Measurements from ENCODE around the gene PRSS33. TPM values are rescaled to one million over a fixed set of nuclear protein-coding genes. Genes with fewer than 3 reads are reported as not detected.

PRSS33 gene
- total and polyA plus RNA-seq, 9 of the 15 experiments (the other 6 are each of a cell fraction or from before 2014, with no cell fraction given) = not detected

DNA sequence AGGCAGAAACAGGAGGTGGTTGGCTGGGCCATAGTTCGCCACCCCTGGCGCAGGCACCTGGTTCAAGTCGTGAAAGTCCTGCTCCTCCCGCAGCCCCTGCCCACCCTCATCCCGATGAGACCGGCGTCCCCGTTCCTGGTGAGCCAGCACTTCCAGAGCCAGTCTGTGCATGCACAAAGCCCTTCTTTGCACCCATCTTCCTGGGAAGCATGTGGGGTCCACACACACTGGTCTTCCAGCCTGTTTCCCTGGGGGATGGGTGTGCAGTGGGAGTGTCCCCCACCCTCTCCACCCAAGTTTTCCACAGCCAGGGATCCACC is 41.1 kb upstream of the PRSS33 start (continued):
- TF ChIP-seq, protein P1, sequence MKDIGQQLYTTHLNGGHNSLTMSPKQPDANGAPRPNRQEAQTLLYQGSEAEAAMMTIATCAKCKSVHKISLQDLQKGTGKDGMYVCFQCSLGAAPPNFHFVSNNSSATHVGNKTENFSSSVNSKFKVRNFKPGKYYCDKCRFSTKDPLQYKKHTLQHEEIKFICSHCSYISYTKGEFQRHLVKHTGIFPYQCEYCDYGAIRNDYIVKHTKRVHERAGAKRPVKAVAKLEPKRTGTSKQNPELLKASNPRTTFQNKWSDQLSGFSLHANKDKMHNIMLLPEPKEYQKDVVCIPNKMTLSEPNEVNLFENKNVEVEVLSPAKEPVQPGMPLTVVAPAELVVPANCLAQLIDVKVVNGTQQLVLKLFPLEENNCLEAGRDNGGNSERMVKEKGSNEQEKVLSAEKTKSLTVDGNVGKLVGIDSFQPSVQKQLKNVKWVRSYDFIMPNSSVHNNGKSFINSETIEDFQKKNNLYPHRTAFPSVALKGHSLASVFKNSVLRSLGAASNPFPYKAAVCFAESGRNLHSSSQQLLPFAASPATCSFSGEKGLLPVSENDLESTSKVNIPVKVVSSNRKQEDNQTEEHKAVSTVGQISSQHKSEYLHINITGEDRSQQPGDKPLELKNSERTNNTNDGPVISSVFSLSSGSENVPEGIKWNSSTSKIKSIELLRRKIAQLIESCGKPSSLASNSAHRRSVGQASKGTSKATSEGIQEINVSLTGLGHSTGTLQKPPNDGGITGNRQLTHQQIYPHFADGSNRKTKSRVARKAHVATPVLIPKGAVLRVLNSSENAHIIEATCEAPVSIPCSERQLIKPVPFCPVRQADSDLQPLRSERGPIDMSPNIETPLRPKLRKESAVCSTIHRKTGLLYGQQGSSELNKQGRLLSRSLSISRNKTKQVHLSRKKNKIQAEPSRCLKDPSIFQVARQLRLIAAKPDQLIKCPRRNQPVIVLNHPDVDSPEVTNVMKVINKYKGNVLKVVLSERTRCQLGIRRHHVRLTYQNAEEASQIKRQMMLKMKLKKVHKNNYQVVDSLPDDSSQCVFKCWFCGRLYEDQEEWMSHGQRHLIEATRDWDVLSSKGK (CRISPR knock-in tag; IDR thresholded peaks at IDR 0.05) = no peak

DNA sequence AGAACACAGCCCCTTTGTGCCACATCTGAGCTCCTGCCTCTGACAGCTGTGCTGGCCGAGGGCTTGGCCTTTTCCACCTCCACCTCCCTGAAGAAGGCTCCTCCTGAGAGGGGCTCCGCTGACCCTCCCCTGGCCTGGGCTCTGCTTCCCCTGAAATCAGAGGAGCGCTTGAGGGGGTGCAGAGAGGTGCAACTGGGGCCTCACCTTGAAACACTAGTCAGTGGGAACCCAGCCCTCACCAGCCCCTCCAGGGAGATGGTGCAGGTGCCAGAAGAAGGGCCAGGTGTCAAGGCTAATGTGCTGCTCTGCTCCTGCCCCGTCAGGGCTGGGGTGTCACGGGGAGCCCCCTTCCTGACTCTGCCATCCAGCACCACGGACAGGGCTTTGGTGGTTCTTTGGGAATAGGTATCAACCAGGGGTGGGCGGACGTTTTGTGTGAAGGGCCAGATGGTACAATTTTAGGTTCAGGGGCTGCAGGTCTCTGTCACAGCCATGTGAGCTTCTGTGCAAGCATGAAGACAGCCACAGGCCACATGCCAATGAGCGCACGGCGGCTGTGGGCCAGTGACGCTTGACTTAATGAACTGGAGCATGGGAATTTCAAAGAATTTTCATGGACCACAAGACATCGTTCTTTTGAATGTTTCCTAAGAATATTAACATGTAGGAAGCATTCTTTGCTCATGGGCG is 40.6 kb upstream of the PRSS33 start:
- CTCF ChIA-PET (ENCODE audit: low intra/inter-chr PET ratio) = no interaction called here
- FAIRE-seq = no peak
- peaks cover 0 to 33% of the 10 kb centered on the region in 2 experiments; a peak in 2 of 5 replicates for H3K4me1 ChIP-seq (replicated peaks in 1 of 2; ENCODE audit: control insufficient read depth in 2 of 2, insufficient read depth in 2 of 2, low read length in 2 of 2)
- in situ Hi-C loops (cut with MboI) (no loop called here), intact Hi-C loops (cut with micrococcal nuclease) (no loop called here)
- no peaks in the 10 kb centered on the region for H3K36me3 ChIP-seq (ENCODE audit: control insufficient read depth, insufficient read depth, low read length)
- no TSS peak for BruUV-seq (replicated peaks)
- ATAC-seq = no peak
- H3K4me2 ChIP-seq (ENCODE audit: insufficient read depth, low read length) = no peak overlapping the region
- H3K9ac ChIP-seq (ENCODE audit: insufficient read depth in 1 of 2, low read depth in 2 of 2, low read length in 2 of 2) = no peak overlapping the region
- no peak overlapping the region for H3K27ac ChIP-seq (ENCODE audit: extremely low read depth, low read depth, low read length)
- peaks cover 41 to 74% of the 10 kb centered on the region in 2 experiments for H3K27me3 ChIP-seq (ENCODE audit: control insufficient read depth in 2 of 2, insufficient read depth in 2 of 2, low read length in 2 of 2)
- POLR2A ChIA-PET = interaction anchor here (2.4 kb wide), 1 partner anchor 11 kb away, joined by 8 read pairs; no protein-coding TSS in a partner anchor
- TF ChIP-seq, protein P2, sequence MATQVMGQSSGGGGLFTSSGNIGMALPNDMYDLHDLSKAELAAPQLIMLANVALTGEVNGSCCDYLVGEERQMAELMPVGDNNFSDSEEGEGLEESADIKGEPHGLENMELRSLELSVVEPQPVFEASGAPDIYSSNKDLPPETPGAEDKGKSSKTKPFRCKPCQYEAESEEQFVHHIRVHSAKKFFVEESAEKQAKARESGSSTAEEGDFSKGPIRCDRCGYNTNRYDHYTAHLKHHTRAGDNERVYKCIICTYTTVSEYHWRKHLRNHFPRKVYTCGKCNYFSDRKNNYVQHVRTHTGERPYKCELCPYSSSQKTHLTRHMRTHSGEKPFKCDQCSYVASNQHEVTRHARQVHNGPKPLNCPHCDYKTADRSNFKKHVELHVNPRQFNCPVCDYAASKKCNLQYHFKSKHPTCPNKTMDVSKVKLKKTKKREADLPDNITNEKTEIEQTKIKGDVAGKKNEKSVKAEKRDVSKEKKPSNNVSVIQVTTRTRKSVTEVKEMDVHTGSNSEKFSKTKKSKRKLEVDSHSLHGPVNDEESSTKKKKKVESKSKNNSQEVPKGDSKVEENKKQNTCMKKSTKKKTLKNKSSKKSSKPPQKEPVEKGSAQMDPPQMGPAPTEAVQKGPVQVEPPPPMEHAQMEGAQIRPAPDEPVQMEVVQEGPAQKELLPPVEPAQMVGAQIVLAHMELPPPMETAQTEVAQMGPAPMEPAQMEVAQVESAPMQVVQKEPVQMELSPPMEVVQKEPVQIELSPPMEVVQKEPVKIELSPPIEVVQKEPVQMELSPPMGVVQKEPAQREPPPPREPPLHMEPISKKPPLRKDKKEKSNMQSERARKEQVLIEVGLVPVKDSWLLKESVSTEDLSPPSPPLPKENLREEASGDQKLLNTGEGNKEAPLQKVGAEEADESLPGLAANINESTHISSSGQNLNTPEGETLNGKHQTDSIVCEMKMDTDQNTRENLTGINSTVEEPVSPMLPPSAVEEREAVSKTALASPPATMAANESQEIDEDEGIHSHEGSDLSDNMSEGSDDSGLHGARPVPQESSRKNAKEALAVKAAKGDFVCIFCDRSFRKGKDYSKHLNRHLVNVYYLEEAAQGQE (IDR thresholded peaks at IDR 0.05; ENCODE audit: borderline replicate concordance) = peak; percentile 91
- TF ChIP-seq, protein P2 (CRISPR knock-in tag; IDR thresholded peaks at IDR 0.05; ENCODE audit: low read depth) = peak; percentile 73; the same call in 1 of the 2 replicates
- TF ChIP-seq NR1H2 (CRISPR knock-in tag; IDR thresholded peaks at IDR 0.05) (no peak), MIER1 (IDR thresholded peaks at IDR 0.05; ENCODE audit: low read depth) (peak; percentile 81), EHMT2 (IDR thresholded peaks at IDR 0.05) (peak; percentile 89), MAFF (IDR thresholded peaks at IDR 0.05; ENCODE audit: low read length) (no peak)
- DNase-seq (ENCODE audit: extremely low read depth in 1 of 4, low spot score in 3 of 4) = peak in 2 of 4 experiments; percentile 46 to 47
- H3K9me1 ChIP-seq (ENCODE audit: control insufficient read depth, insufficient read depth, low read length) = no peaks in the 10 kb centered on the region
- H2AFZ ChIP-seq (ENCODE audit: low read depth, low read length) = no peak overlapping the region
- H3K79me2 ChIP-seq (ENCODE audit: control insufficient read depth, insufficient read depth, low read length) = no peaks in the 10 kb centered on the region
- H3K9me3 ChIP-seq (replicated peaks; ENCODE audit: control insufficient read depth, insufficient read depth, low read depth, low read length) = no peaks in the 10 kb centered on the region
- 9% methylated on average over 14 of the region's 14 CpGs for WGBS (ENCODE audit: insufficient coverage, low coverage, missing lambda C conversion rate)
- no peak overlapping the region for H3K4me3 ChIP-seq
- peaks cover 10% of the 10 kb centered on the region for H4K20me1 ChIP-seq (replicated peaks; ENCODE audit: control insufficient read depth, insufficient read depth, low read length)

All from K562 (cell line).